Vagina (tissue), 2 donors: ENCODE results near the gene ITLN1. TPM values are rescaled to one million over a fixed set of nuclear protein-coding genes. Genes with fewer than 3 reads are reported as not detected.
"Not testable (repeated sequence)": the region's sequence is repeated elsewhere in the genome, so short reads cannot be mapped to it uniquely, and the experiment has no call there.

ENCODE experiments used
- DNase-seq, 2 donors: peaks; one replicate each; pipeline ENCODE4 v3.0.0-alpha.2; 2017; ENCODE audit errors: extremely low spot score in 2 of 2
- H3K27ac ChIP-seq: fragments of 200-600 bp; sonication (generic); one replicate; pipeline ENCODE4 v1.5.1; 2019
- H3K27me3 ChIP-seq: fragments of 200-600 bp; sonication (generic); one replicate; pipeline ENCODE4 v1.5.1; 2019
- H3K36me3 ChIP-seq, 2 donors: fragments of 200-600 bp; sonication (generic); one replicate each; pipeline ENCODE4 v1.5.1; 2017 to 2019
- H3K4me1 ChIP-seq: fragments of 200-600 bp; sonication (generic); one replicate; pipeline ENCODE4 v1.5.1; 2019
- H3K4me3 ChIP-seq, 2 donors: fragments of 200-600 bp; sonication (generic); 1 replicate in 1 of 2; 2 replicates in 1 of 2; pipeline ENCODE4 v1.5.1; 2016 to 2019
- H3K9me3 ChIP-seq: fragments of 200-600 bp; sonication (generic); one replicate; pipeline ENCODE4 v1.5.1; 2019
- POLR2A ChIP-seq, 2 donors: fragments of 450-650 bp; IDR thresholded peaks; one replicate each; pipeline ENCODE4 v1.6.1; 2017; ENCODE audit warnings: antibody characterized with exemption in 2 of 2, mild to moderate bottlenecking in 2 of 2, moderate library complexity in 2 of 2
- POLR2AphosphoS5 ChIP-seq, 2 donors: sonication (generic); formaldehyde crosslinking; IDR thresholded peaks; one replicate each; pipeline ENCODE4 v1.9.0; 2017; ENCODE audit warnings: antibody characterized with exemption in 2 of 2, mild to moderate bottlenecking in 2 of 2, low read depth in 1 of 2; ENCODE audit not compliant: insufficient read depth in 1 of 2
- intact Hi-C: fragments of 100-400 bp; cut with DNase I; formaldehyde crosslinking; loops from one replicate; pipeline ENCODE4 v1.15.1; 2023
- total RNA-seq: library from RNA; depleted of rRNA; stranded (reverse); fragments of >200 nt; gene quantifications from one replicate; pipeline ENCODE4 v1.2.3, GENCODE V29; 2016
- TF ChIP-seq, protein P1 (sequence below), 3 experiments: fragments of 450-650 bp in 2 of 3; fragments of 200-600 bp in 1 of 3; sonication (generic) in 1 of 3; IDR thresholded peaks; one replicate each; pipeline ENCODE4 v1.5.1; 2017 to 2019; ENCODE audit warnings: antibody characterized with exemption in 3 of 3, mild to moderate bottlenecking in 2 of 3, moderate library complexity in 2 of 3

Gene ITLN1
- total RNA-seq, 1 donor from 2014 or later = 1.5 TPM

DNA sequence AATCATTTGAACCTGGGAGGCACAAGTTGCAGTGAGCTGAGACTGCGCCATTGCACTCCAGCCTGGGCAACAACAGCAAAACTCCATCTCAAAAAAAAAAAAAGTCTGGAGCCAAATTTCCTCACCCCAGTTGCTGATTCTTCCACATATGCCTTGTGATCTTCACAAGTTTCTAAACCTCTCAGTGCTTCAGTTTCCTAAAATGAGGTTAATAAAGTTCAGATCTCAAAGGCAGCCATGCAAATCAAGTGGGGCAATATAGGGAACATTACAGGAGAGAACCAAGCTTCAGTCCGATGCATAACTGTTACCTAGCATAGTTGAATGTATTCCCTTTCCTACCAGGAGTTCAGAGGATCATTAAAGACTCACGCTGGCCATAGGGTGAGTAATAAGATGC, 4.8 kb downstream of the ITLN1 start:
- H3K9me3 ChIP-seq = no peaks in the 10 kb centered on the region
- intact Hi-C loops = no loop called here
- H3K27me3 ChIP-seq = no peaks in the 10 kb centered on the region
- no peaks in the 10 kb centered on the region for H3K4me1 ChIP-seq
- DNase-seq = no peak
- no peaks in the 10 kb centered on the region for H3K36me3 ChIP-seq
- TF ChIP-seq POLR2AphosphoS5 (IDR thresholded peaks at IDR 0.05; ENCODE audit: insufficient read depth in 1 of 2, low read depth in 1 of 2) (no peak), POLR2A (IDR thresholded peaks at IDR 0.05) (no peak)
- TF ChIP-seq, protein P1, sequence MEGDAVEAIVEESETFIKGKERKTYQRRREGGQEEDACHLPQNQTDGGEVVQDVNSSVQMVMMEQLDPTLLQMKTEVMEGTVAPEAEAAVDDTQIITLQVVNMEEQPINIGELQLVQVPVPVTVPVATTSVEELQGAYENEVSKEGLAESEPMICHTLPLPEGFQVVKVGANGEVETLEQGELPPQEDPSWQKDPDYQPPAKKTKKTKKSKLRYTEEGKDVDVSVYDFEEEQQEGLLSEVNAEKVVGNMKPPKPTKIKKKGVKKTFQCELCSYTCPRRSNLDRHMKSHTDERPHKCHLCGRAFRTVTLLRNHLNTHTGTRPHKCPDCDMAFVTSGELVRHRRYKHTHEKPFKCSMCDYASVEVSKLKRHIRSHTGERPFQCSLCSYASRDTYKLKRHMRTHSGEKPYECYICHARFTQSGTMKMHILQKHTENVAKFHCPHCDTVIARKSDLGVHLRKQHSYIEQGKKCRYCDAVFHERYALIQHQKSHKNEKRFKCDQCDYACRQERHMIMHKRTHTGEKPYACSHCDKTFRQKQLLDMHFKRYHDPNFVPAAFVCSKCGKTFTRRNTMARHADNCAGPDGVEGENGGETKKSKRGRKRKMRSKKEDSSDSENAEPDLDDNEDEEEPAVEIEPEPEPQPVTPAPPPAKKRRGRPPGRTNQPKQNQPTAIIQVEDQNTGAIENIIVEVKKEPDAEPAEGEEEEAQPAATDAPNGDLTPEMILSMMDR (IDR thresholded peaks at IDR 0.05) = no peak
- H3K4me3 ChIP-seq = no peak overlapping the region
- H3K27ac ChIP-seq = no peak overlapping the region

DNA sequence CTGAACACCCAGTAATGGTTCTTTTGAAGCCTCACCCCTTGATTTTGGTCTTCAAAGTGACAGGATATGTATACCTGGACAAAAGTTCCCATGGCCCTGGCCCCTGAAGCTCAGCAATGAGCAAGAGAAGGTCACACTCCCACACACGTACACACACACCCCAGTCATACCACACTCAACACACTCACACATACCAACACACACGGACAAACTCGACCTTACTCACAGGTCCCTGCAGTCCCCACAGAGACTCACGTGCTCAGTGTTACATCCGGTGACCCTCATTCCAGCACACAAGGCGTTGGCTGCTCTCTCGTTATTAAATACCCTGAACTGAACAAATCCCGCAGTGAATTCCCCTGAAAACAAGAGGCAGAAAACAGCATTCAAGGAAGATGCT, 5.9 kb downstream of the ITLN1 start:
- Histone ChIP-seq H3K4me1 (no peaks in the 10 kb centered on the region), H3K36me3 (no peaks in the 10 kb centered on the region), H3K4me3 (no peak overlapping the region), H3K27ac (no peak overlapping the region), H3K9me3 (no peaks in the 10 kb centered on the region), H3K27me3 (no peaks in the 10 kb centered on the region)
- DNase-seq = no peak
- intact Hi-C loops = no loop called here
- TF ChIP-seq POLR2A (IDR thresholded peaks at IDR 0.05) = no peak
- TF ChIP-seq, protein P1 (IDR thresholded peaks at IDR 0.05) = no peak
- TF ChIP-seq POLR2AphosphoS5 (IDR thresholded peaks at IDR 0.05; ENCODE audit: insufficient read depth in 1 of 2, low read depth in 1 of 2) = no peak

DNA sequence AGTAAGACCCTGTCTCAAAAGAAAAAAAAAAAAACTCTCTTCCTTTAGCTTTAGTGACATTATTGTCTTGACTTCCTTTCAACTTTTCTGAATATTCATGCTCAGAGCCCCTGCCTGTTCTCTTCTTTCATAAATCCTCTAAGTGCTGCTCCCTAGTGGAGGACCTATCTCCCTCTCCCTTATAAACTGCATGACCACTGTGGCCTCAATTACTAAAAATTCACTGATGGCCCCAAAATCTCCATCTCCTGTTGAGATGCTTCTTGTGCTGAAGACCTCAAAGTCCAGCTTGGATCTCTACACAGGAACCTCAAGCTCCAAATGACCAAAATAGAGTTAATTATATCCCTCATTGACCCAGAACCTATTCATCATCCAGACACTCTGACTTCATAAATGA, 7.8 kb downstream of the ITLN1 start:
- Histone ChIP-seq H3K4me3 (no peak overlapping the region), H3K27me3 (no peaks in the 10 kb centered on the region), H3K36me3 (no peaks in the 10 kb centered on the region), H3K27ac (no peak overlapping the region), H3K4me1 (no peaks in the 10 kb centered on the region), H3K9me3 (no peaks in the 10 kb centered on the region)
- intact Hi-C loops = no loop called here
- TF ChIP-seq POLR2AphosphoS5 (IDR thresholded peaks at IDR 0.05; ENCODE audit: insufficient read depth in 1 of 2, low read depth in 1 of 2) = no peak
- no peak for TF ChIP-seq POLR2A (IDR thresholded peaks at IDR 0.05)
- no peak for DNase-seq

DNA sequence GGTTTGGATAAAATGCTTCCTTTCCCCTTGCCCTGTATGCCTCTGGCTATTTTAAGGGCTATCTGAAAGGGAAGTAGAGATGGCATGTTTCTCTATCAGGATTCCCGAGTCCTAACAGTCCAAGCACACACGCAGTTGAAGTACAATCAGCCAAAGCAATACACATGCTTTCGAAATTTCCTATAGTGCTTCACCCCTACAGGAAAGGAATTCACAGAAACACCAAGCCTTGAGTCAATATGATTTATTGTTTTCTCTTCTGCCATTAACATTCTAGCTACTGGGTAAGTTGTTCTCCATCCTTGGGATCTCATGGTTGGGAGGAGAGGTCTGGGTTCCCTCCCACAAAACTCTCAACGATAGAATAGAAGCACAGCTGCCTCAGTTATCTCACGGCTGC, 8.7 kb downstream of the ITLN1 start:
- intact Hi-C loops = no loop called here
- H3K27ac ChIP-seq = no peak overlapping the region
- TF ChIP-seq POLR2AphosphoS5 (IDR thresholded peaks at IDR 0.05; ENCODE audit: insufficient read depth in 1 of 2, low read depth in 1 of 2) (no peak), POLR2A (IDR thresholded peaks at IDR 0.05) (no peak)
- TF ChIP-seq, protein P1 (IDR thresholded peaks at IDR 0.05) = no peak

DNA sequence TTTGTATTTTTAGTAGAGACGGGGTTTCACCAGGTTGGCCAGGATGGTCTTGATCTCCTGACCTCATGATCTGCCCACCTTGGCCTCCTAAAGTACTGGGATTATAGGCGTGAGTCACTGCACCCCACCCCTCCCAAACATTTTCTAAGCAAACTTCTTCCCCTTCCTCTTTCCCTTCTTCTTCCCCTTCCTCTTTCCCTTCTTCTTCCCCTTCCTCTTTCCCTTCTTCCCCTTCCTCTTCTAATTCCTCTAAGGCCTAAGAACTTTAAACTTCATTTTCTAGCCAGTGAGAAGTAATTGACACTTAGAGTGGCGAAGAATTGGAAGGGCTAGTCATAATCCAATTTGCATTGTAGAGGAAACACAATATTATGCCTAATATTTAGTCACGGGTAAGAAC, 9.4 kb downstream of the ITLN1 start:
- H3K4me1 ChIP-seq, H3K27me3 ChIP-seq, DNase-seq, intact Hi-C loops, H3K9me3 ChIP-seq, H3K27ac ChIP-seq, H3K4me3 ChIP-seq, H3K36me3 ChIP-seq: not testable (repeated sequence)

More for the DNA sequence above, 8.7 kb downstream of the ITLN1 start:
- H3K9me3 ChIP-seq = no peaks in the 10 kb centered on the region
- no peaks in the 10 kb centered on the region for H3K4me1 ChIP-seq
- no peak overlapping the region for H3K4me3 ChIP-seq
- no peak for DNase-seq
- no peaks in the 10 kb centered on the region for H3K27me3 ChIP-seq
- no peaks in the 10 kb centered on the region for H3K36me3 ChIP-seq

DNA sequence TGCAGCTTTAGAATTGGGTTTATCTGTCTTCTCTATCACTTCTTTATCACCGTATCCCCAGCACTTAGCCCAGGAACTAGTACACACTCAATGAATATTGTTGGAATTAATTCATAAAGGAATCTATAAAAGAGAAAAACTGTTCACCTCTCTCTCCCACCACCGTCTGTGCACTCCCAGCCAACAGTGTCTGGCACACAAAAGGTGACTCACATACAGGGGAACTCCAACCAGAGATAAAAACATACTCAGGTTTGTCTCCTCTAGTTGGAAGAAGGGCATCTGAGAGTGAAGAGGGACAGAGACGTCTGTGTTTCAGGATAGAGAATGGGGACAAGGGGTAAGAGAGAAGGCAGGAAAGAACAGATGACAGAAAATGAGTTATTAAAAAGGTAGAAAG, 10.0 kb downstream of the ITLN1 start:
- Histone ChIP-seq H3K27me3 (no peaks in the 10 kb centered on the region), H3K36me3 (no peaks in the 10 kb centered on the region), H3K9me3 (no peaks in the 10 kb centered on the region), H3K4me3 (no peak overlapping the region), H3K4me1 (no peaks in the 10 kb centered on the region), H3K27ac (no peak overlapping the region)
- intact Hi-C loops = no loop called here
- TF ChIP-seq, protein P1 (IDR thresholded peaks at IDR 0.05) = no peak
- no peak for TF ChIP-seq POLR2A (IDR thresholded peaks at IDR 0.05)
- no peak for TF ChIP-seq POLR2AphosphoS5 (IDR thresholded peaks at IDR 0.05; ENCODE audit: insufficient read depth in 1 of 2, low read depth in 1 of 2)
- no peak for DNase-seq
